Adrenal gland (tissue), 5 donors: ENCODE measurements around the gene KIF25.

Source experiments
- POLR2A ChIP-seq, 2 donors: fragments of 450-650 bp; IDR thresholded peaks; one replicate each; pipeline ENCODE4 v1.6.1; 2017; ENCODE audit warnings: antibody characterized with exemption in 2 of 2, mild to moderate bottlenecking in 2 of 2, moderate library complexity in 1 of 2
- TF ChIP-seq, protein P1 (sequence below), 6 experiments: fragments of 450-650 bp in 4 of 6; fragments of 200-600 bp in 2 of 6; sonication (generic) in 1 of 6; IDR thresholded peaks; 1 replicate in 5 of 6; 2 replicates in 1 of 6; pipeline versions ENCODE4 v1.5.1 to v1.8.0; 2016 to 2021; ENCODE audit warnings: antibody characterized with exemption in 6 of 6, mild to moderate bottlenecking in 2 of 6, moderate library complexity in 1 of 6
- donor health status: DM: no; HTN: no; CAD: no.

DNA sequence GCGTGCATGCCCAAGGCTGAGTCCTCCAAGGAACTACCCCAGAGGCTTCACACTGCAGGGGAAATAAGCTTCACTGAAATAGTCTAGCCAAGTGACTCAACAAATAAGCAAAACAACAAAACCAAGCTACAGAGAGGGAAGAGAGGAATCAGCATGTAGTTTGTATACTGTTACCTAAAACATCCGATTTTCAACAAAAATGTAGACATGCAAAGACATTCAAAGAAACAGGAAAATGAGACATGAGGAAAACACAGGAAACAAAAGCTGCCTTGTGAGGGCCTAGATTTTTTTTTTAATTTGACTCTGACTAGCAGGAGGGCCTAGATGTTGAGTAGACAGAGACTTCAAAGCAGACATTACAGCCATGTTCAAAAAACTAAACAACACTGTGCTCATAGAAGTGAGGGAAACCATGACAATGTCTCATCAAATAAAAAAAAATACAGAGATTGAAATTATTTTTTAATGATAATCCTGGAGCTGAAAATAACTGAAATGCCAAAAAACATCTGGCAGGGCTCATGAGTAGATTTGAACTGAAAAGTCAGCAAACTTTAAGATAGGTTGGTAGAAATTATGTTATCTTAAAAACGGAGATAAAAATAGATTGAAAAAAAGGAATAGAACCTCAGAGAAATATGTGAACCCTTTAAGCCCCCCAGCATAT, 16.4 kb upstream of the KIF25 start:
- TF ChIP-seq, protein P1, sequence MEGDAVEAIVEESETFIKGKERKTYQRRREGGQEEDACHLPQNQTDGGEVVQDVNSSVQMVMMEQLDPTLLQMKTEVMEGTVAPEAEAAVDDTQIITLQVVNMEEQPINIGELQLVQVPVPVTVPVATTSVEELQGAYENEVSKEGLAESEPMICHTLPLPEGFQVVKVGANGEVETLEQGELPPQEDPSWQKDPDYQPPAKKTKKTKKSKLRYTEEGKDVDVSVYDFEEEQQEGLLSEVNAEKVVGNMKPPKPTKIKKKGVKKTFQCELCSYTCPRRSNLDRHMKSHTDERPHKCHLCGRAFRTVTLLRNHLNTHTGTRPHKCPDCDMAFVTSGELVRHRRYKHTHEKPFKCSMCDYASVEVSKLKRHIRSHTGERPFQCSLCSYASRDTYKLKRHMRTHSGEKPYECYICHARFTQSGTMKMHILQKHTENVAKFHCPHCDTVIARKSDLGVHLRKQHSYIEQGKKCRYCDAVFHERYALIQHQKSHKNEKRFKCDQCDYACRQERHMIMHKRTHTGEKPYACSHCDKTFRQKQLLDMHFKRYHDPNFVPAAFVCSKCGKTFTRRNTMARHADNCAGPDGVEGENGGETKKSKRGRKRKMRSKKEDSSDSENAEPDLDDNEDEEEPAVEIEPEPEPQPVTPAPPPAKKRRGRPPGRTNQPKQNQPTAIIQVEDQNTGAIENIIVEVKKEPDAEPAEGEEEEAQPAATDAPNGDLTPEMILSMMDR (IDR thresholded peaks at IDR 0.05): no peak
- TF ChIP-seq POLR2A (IDR thresholded peaks at IDR 0.05): no peak
